IPS-NIHi11 (cell line): Measurements from ENCODE around the gene MAP3K20.
"Not testable (repeated sequence)": the region's sequence is repeated elsewhere in the genome, so short reads cannot be mapped to it uniquely, and the experiment has no call there.

Experiments used
- DNase-seq: peaks from one replicate; pipeline ENCODE4 v3.0.0; 2012; ENCODE audit warnings: mixed read lengths, low spot score

The MAP3K20 gene

DNA sequence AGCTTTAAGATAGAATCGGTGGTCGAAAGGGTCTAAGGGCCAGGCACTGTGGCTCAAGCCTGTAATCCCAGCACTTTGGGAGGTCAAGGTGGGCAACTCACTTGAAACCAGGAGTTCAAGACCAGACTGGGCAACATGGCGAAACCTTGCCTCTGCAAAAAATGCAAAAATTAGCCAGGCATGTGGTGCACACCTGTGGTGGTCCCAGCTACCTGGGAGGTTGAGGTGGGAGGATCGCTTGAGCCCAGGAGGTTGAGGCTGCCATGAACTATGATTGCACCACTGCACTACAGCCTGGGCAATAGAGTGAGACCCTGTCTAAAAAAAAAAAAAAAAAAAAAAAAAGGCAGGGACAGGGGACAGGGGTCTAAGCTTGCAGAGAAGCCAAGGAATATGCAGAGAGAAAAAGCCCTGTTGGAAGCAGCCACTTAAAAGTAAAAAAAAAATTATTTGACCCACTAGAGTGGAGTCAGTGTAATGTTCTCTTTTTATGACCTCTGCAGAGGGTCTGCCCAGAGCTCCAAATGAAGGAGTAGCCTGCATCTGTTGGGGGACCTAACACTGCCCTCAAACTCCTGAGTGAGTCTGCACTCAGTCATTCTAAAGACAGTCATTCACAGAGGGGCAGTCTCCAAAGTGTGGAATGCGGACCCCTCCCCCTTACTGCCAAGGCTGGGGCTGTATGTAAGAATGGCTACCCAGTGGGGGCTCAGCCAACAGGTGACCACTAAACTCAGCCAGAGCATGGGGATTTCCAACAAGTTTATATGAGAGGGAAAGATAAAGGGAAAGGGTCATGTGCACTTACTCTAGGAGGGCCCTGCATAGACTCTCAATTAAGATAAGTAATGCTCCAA, 160.5 kb downstream of the MAP3K20 start:
- DNase-seq = peak; percentile 79

DNA sequence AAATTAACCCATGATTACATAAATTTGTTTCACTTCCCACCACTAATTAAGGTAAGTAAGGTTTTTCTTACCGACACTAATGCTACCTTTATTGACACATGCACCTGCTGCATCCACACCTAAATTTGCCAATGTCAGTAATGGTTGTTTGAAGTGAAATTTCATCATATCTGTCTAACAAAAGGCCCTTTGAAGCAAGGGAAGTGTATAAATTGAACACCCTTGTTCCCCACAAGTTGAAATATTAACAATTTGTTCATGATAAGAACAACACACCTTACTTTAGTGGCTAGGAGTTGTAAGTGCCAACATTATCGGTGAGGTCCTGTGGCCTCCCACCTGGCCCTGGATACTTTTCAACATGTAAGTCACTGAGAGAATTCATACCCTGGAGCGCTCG, 162.7 kb downstream of the MAP3K20 start:
- no peak for DNase-seq

DNA sequence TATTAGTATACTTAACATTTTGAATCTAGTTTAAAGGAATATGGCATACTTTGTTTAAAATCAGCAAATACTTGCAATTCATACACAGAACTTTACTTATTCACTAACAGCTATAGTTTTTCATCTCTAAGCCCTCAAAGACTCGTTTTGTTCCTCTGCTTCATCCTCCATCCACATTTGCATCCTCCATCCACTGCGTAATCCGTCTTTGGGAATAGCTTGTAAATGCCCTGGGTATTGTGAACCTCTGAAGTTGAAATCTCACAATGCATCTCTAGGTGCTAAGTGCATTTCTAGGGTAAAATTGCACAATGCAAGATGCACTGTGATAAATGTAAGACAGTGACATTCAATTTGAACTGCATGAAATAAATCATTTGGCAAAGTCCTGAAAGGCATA, 163.2 kb downstream of the MAP3K20 start:
- no peak for DNase-seq

DNA sequence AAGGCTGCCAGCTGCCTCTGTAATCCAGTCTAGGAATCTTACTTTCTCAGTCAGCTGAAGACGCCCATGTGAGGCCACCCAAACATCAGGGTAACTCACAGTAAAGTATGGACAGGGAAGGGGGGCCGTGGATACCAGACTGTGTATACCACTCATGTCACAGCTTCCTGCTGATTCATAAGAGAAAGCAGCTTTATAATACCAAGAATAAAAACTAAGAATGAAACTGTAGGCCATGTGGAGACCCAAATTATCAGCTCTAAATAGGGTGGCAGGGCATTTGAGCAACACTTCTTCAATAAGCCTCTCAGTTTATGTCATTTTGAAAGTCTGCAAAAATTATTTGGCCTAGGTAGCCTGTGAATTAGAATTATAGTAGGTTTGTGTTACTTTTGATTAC, 164.0 kb downstream of the MAP3K20 start:
- DNase-seq = no peak

DNA sequence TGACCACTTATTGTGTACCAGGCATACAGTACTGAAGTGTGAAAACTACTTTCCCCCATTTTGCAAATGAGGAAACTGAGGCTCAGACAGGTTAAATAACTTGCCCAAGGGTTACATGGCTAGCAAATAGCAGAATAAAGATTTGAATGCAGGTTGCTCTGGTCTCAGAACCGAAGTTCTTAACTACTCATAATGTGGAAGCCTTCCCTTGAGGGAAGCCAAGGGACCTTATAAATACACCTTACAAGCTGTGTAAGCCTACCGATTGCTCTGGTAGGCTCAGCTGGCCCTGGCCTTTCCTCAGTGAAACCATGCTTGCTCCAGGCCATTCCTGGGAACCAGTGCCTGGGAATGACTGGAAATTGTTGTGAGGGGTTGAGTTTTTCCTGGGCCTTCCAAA, 164.4 kb downstream of the MAP3K20 start:
- DNase-seq = no peak

DNA sequence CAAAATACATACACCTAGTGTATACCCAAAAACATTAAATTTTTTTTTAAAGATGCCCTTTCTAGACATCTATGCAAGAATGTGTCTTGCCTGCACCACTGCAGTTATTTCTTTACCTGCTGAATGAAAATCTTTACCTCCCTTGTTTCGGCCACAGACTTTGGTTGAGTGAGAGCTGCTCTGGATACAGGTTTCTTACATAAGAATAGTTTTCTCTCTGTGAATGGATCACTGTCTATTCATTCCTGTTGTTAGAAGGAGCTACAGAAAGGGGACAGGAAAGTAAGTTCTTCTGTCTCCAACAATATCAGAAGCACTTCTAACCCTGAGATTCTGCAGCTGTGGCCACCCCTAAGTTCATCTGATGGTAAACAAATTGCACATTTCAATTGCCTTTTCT, 166.0 kb downstream of the MAP3K20 start:
- DNase-seq = no peak

DNA sequence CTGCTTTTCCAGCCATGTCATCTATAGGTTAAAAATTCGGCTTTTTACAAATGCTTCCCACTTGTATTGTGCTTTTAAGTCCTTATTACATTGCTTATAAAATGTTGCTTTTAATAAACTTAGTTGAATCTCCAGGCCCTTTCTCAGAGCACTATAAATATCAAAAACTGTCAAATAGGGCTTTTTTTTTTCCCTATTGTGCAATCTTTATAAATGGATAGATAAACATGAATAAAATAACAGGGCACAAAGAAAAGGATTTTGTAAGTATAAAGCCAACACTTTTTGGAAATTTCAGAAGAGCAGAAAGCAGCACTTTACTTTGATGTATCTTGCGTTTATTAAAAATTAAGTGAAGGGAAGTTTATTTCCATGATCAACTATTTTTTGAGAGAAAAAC, 171.5 kb downstream of the MAP3K20 start:
- no peak for DNase-seq

DNA sequence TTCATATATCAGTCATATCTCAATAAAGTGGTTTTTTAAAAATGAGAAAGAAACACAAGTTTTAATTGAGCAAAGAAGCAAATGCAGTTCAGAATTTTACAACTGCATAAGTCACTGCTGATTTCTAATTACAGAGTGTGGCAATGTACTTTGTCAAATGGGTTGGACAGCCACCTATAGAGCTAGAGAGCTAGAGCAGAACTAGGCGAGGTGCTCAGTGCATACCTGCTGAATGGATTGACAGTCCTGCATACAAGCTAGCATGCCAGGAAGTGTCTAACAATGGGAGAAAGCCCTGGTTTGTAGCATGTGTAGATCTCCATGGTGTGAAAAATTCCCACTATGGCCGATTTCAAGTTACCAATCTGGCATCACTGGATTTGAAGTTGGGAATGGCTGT, 172.7 kb downstream of the MAP3K20 start:
- DNase-seq = no peak

DNA sequence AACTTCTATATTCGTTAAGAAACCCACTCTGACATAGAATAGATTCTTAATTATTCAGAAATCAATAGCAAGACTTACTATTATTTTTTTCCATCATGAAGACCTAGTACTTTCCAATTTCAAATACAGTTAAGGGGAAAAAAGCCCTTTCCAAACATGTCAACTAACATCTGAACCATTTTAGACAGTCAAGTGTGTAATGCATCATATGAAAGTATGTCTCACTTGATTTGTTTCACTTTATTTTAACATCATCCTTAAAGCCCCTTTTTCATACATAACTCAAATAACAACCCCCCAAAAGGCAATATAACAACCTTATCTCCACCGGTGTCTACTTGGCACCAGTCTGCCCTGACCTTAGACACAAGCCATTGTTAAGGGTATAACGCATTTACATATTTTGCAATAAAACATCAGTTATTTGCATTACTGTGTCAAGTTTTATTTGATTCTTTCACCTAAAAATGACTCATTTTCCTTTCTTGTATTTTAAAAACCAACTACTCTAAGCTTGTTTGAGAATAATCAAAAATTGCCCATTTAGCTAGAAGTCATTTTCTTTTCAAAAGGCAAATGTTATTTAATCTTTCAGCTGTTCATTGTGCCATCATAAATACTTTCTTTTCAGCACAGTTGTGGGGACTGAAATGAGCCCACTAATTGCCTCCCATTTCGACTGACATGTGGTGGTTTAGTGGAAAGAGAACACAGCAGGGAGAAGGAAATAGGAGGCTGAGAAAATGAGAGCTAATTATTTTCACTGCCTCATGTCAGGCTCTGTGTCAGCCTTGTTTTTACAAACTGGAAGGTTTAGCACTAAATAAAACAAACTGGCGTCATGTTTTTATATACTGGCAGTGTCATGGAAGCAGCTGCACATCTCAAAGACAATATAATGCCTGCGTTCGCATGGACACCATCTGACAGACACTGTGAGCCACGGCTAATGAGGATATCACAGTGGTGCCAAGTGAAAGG, 174.3 kb downstream of the MAP3K20 start:
- DNase-seq = no peak

DNA sequence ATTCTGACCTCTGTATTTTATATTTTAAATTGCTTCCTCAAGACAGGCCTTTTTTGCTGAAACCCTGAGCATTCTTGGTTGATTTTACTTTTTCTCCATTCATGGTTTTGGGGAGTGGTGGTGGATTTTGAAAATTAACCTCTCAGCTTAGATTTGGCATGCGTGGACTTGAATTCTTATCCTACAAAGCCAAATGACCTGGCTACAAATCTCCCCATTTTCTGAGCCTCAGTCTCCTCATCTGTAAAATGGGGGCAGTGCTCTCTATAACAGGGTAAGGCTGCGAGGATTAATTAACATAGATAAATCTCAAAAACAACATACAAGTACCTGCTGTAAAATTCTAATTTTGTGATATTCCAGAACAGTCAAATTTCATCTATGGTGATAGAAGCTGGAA, 175.6 kb downstream of the MAP3K20 start:
- no peak for DNase-seq

DNA sequence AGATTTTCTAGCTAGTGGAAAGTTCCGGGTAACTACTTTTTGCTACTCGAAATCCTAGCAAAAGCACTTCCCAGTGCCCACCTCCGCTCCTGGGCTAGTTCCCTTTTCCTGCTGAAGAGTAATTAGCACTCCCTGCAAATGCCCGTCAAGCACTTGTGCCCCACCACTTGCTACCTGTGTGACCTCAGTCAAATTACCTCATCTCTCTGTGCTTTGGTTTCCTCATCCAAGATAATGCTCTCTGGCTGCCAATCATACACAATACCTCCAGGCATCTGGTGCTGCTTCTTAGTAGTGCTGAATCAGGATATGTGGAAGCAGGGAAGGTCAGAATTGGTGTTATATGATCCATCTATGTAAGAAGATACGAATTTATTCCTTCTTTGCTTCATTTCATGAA, 176.9 kb downstream of the MAP3K20 start:
- DNase-seq = no peak

DNA sequence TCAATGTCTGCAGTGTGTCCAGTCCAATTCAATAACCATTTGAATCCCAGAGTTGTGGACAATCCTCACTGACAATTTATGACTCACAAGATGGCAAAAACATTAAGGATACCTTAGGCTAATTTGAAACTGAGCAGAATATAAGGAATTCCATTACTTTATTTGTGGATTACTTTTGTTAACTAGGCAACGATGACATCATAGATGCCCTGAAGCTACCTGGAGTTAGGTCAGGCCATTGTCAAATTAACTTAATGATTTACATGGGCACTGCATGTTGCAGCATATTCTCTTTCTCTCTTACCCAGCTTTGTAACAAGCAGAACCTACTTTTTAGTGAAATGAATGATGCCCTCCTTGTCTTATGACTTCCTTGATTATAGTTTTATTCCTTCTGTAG, 179.0 kb downstream of the MAP3K20 start:
- DNase-seq = no peak

DNA sequence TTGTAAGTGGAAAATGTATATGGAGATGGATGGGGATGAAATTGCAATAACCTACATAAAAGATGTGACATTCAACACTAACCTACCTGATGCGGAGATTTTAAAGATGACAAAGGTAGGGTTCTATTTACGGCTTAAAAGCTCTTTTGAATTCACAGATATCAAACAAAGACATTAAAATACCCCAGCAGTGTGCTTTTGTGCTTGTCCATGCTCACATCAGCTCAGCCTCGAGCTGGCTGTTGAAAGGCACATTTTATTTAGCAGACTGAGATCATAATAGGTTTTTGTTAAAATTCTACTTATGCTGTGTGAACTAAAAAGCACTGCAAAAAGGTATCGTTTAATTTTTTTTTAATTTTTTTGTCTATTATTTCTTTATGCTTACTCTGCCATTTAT, 183.1 kb downstream of the MAP3K20 start:
- no peak for DNase-seq

DNA sequence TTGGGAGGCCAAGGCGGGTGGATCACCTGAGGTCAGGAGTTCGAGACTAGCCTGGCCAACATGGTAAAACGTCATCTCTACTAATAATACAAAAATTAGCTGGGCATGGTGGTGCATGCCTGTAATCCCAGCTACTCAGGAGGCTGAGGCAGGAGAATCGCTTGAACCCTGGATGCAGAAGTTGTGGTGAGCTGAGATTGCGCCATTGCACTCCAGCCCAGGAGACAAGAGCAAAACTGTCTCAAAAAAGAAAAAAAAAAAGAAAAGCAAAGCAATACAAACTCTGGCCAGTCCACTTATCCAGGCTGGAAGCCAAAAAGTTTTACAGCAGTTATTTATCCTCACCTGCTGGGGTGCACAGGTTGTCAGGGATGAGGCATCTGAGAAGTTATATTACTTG, 186.7 kb downstream of the MAP3K20 start:
- not testable (repeated sequence) for DNase-seq

DNA sequence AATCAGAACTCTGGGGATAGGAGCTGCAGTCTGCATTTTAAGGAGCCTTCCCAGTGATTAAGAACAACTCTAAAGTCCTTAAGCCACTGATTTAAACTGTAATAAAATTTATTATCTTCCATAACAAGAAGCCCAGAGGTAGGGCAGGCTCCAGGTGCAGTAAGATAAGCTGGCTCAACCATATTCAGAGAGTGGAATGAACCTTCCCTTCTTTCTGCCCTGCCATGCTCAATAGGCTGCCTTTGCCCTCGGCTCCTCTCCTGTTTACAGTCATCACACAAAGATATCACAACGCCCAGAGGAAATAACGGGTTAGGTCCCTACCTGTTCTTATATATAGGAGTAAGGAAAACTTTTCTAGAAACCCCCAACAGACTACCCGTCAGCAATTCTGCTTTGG, 188.5 kb downstream of the MAP3K20 start:
- no peak for DNase-seq

DNA sequence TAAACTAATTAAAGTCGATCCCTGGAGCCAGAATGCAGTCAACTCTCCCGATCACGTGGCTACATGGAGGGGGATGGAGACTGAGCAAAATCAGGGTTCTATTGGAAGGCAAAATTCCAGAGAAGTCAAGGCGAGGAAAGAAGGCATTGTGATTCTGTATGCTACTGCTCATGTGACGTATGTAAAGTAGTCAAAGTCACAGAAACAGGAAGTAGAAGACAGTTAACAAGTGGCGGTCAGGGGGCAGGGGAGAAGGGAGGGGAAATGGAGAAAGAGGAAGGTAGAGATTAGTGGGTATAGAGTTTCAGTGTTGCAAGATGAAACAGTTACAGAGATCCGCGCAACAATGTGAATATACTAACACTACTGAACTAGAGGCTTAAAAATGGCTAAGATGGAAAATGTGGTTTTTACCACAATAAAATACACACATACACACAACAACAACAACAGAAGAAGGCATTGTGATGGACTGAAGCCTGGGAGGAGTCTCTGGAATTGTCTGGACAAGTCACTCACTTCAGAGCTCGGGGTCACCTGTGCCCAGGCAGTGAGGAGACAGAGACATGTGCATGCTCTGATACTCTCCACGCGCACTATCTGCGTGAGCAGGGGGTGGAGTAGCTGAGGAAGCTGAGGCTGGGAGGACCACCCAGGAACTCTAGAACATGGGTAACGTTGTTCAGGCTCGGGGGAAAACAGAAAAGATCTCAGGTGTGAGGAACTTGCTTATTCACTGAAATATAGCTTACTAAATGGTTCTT, 189.1 kb downstream of the MAP3K20 start:
- DNase-seq = peak; percentile 30

DNA sequence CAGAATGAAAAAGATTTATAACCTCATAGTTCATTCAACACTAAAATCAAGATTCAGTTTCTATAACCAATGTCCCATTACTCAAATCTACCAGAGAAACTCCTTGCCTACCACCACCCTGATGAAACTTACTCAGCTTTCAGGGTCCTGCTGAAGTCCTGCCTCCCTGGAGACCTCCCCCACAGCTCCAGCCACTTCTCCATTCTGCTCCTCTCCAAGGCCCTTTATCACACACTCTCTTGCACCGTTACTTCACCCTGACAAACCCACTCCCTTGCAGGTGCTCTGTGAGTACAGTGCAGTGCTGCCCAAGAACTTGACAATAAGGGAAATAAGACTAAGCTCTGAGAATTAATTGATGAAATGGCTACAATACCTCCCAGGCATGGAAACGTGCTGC, 195.5 kb downstream of the MAP3K20 start:
- no peak for DNase-seq

DNA sequence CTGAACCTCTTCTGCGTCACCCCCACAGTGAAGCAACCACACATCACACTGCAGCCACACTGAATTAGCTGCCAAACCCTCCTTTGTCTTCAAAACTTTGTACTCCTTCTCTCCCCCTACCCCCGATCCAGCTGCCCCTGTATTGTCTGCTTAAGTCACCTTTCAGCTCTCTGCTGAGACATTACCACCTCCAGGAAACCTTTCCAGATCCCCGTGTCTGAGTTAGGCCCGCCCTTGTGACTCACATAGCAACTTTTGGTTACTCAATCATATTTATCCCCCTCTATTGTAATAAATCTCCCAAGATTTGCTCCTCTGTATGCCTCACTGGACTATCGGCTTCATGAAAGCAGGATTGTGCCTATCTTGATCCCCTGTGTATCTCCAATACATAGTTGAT, 196.2 kb downstream of the MAP3K20 start:
- DNase-seq = no peak

DNA sequence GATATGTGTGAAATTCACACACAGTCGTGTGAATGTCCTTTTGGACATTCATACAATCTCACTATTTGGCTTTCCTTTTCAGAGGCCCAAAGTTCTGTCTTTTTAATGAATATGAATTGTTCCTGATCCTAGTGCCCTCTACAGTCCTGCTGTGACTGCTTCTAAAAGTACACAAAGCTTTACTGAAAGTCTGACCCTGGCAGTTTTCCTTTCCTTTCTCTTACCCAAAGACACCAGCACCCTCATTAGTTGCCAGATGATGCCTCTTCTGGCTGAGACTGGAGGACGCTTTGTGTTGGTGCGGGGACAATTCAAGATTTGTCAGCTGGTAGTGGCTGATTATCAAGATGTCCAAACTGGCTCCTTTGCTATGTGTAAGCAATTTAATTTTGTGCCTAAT, 197.2 kb downstream of the MAP3K20 start:
- no peak for DNase-seq

DNA sequence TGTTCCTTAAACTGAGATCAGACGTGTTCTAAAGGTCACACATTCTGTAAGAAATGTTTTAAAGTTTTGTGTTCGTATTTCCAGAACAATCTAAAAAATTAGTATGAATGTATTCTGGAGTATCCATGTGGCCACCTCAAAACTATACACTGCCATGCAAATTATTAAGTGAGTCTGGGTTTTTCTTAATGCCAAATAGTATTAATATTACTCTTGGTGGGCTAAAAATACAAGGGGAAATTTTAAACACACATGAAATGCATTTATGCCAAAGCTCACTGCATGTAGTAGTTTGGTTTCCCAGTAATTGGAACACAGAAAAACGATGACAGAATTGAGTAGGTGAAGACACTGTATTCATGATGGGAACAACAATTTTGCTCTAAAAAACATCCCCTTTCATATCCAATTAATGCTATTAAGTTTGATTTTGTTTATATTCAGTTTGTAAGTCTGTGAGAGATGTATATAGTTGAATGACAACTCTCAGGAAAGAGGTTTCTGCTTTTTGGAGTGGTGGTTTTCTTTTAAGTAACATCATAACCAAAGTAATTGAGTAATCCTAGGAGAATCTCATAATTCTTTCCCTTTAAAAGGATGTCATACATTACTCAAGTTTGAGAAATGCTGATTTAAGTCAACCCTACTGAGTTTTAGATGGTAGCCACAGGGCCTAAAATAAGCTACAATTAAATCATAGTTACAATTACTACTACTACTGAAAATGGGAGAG, 203.3 kb downstream of the MAP3K20 start:
- DNase-seq = no peak

DNA sequence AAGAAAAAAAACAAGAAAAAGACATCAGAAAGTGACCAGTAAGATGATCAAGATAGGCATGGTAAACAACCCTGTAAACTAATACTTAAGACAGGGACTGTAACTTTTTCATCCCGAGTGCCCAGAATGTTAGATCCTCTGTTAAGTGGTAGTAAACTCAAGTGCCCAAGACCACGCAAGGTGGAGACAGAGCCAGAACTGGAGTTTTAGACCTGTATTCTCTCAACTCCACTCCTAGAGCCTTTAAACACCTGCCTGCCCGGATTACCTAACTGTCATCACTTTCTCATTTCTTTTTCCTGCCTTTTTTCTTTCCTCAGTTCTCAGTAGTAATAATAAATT, 203.9 kb downstream of the MAP3K20 start:
- no peak for DNase-seq

DNA sequence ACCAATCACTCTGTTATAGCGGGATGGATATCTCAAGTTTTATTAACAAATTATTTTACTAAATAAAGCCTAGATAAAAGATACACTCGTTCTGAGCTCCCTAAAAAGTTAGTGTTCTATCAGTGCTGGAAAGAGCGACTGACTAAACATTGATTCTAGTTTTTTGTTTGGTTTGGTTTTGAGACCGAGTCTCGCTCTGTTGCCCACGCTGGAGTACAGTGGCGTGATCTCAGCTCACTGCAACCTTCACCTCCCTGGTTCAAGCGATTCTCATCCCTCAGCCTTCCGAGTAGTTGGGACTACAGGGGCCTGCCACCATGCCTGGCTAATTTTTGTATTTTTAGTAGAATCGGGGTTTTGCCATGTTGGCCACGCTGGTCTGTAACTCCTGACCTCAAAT, 205.2 kb downstream of the MAP3K20 start:
- DNase-seq = no peak
